Measurements from ENCODE around the gene POP4. TPM values are rescaled to one million over a fixed set of nuclear protein-coding genes. Genes with fewer than 3 reads are reported as not detected.

Gene POP4
- total and polyA plus RNA-seq, 2 donors (not counting 3 experiments of a cell fraction or from before 2014, with no cell fraction given) = 56.2 to 64.4 TPM

GRCh38 chr19:29581398-29581797 lies 24.7 kb upstream of the POP4 start:
- H3K9me3 ChIP-seq (replicated peaks; ENCODE audit: control insufficient read depth, insufficient read depth, low read length) = no peaks in the 10 kb centered on the region
- H4K20me1 ChIP-seq (replicated peaks; ENCODE audit: control insufficient read depth, extremely low read depth, insufficient read depth, low read length) = no peaks in the 10 kb centered on the region
- no peak overlapping the region for H3K27ac ChIP-seq (ENCODE audit: insufficient read depth, low read depth, low read length)
- no peak overlapping the region for H3K9ac ChIP-seq (replicated peaks; ENCODE audit: extremely low read depth, insufficient read depth, low read length)
- no peaks in the 10 kb centered on the region for H3K79me2 ChIP-seq (ENCODE audit: control insufficient read depth, insufficient read depth, low read length)
- H3K9me1 ChIP-seq (replicated peaks; ENCODE audit: control insufficient read depth, extremely low read depth, insufficient read depth, low read length) = no peaks in the 10 kb centered on the region
- no peak for DNase-seq (ENCODE audit: low read depth, low spot score)
- BruUV-seq (replicated peaks) = no TSS peak
- dilution Hi-C loops (cut with MboI; ENCODE audit: extremely low pct_ligation_motif_present, low sequenced_read_pairs) = no loop called here
- H3K27me3 ChIP-seq (ENCODE audit: control insufficient read depth in 2 of 2, insufficient read depth in 2 of 2, low read length in 2 of 2) = no peaks in the 10 kb centered on the region
- no peak for FAIRE-seq
- TF ChIP-seq POLR2A (IDR thresholded peaks at IDR 0.05; ENCODE audit: low read depth, low read length) = no peak
- H3K4me3 ChIP-seq (replicated peaks in 1 of 3; ENCODE audit: insufficient read depth in 1 of 3, low read depth in 1 of 3, low read length in 3 of 3) = no peak overlapping the region
- intact Hi-C loops (cut with micrococcal nuclease) = no loop called here
- ChIA-PET POLR2A (no interaction called here), CTCF (no interaction called here)
- no peaks in the 10 kb centered on the region for H3K36me3 ChIP-seq (ENCODE audit: control insufficient read depth in 2 of 2, extremely low read depth in 1 of 2, insufficient read depth in 2 of 2, low read length in 2 of 2)
- H3K4me2 ChIP-seq (ENCODE audit: insufficient read depth, low read length) = no peak overlapping the region
- no peaks in the 10 kb centered on the region for H3K4me1 ChIP-seq (ENCODE audit: control insufficient read depth, extremely low read depth, insufficient read depth, low read length)
- H2AFZ ChIP-seq (ENCODE audit: low read depth, low read length) = no peak overlapping the region

GRCh38 chr19:29583196-29583999 lies 22.7 kb upstream of the POP4 start:
- ChIA-PET CTCF (no interaction called here), POLR2A (no interaction called here)
- FAIRE-seq (no peak), DNase-seq (ENCODE audit: low read depth, low spot score) (no peak)
- TF ChIP-seq MAX (IDR thresholded peaks at IDR 0.05; ENCODE audit: insufficient read depth, insufficient read length) (no peak), JUN (IDR thresholded peaks at IDR 0.05; ENCODE audit: borderline replicate concordance, insufficient read depth, insufficient read length, low read depth) (no peak), POLR2A (IDR thresholded peaks at IDR 0.05; ENCODE audit: low read depth, low read length) (no peak), MYC (IDR thresholded peaks at IDR 0.05; ENCODE audit: low read depth, low read length) (no peak), GATA2 (IDR thresholded peaks at IDR 0.05; ENCODE audit: insufficient read depth, insufficient read length, low read depth, low read length) (no peak)
- H3K9ac ChIP-seq (replicated peaks; ENCODE audit: extremely low read depth, insufficient read depth, low read length) = no peak overlapping the region
- no peaks in the 10 kb centered on the region for H3K27me3 ChIP-seq (ENCODE audit: control insufficient read depth in 2 of 2, insufficient read depth in 2 of 2, low read length in 2 of 2)
- H3K9me3 ChIP-seq (replicated peaks; ENCODE audit: control insufficient read depth, insufficient read depth, low read length) = no peaks in the 10 kb centered on the region
- H3K4me2 ChIP-seq (ENCODE audit: insufficient read depth, low read length) = no peak overlapping the region
- H4K20me1 ChIP-seq (replicated peaks; ENCODE audit: control insufficient read depth, extremely low read depth, insufficient read depth, low read length) = no peaks in the 10 kb centered on the region
- no peaks in the 10 kb centered on the region for H3K79me2 ChIP-seq (ENCODE audit: control insufficient read depth, insufficient read depth, low read length)
- intact Hi-C loops (cut with micrococcal nuclease) = no loop called here
- dilution Hi-C loops (cut with MboI; ENCODE audit: extremely low pct_ligation_motif_present, low sequenced_read_pairs) = no loop called here
- no peak overlapping the region for H3K27ac ChIP-seq (ENCODE audit: insufficient read depth, low read depth, low read length)
- H3K36me3 ChIP-seq (ENCODE audit: control insufficient read depth in 2 of 2, extremely low read depth in 1 of 2, insufficient read depth in 2 of 2, low read length in 2 of 2) = no peaks in the 10 kb centered on the region
- H3K4me1 ChIP-seq (ENCODE audit: control insufficient read depth, extremely low read depth, insufficient read depth, low read length) = no peaks in the 10 kb centered on the region
- H2AFZ ChIP-seq (ENCODE audit: low read depth, low read length) = no peak overlapping the region
- no peak overlapping the region for H3K4me3 ChIP-seq (replicated peaks in 1 of 3; ENCODE audit: insufficient read depth in 1 of 3, low read depth in 1 of 3, low read length in 3 of 3)
- no peaks in the 10 kb centered on the region for H3K9me1 ChIP-seq (replicated peaks; ENCODE audit: control insufficient read depth, extremely low read depth, insufficient read depth, low read length)
- no TSS peak for BruUV-seq (replicated peaks)
